Measurements from ENCODE around the gene MTMR10. TPM values are rescaled to one million over a fixed set of nuclear protein-coding genes. Genes with fewer than 3 reads are reported as not detected.

The MTMR10 gene
- total RNA-seq, 1 donor from 2014 or later, result 4.5 TPM

- no peak for DNase-seq (ENCODE audit: low spot score in 2 of 2)
- H3K27ac ChIP-seq, result no peak overlapping the region
- no peak for TF ChIP-seq CTCF (IDR thresholded peaks at IDR 0.05)
- no peaks in the 10 kb centered on the region for H3K9me3 ChIP-seq
- no peaks in the 10 kb centered on the region for H3K36me3 ChIP-seq
- no peak overlapping the region for H3K4me3 ChIP-seq
- no peaks in the 10 kb centered on the region for H3K4me1 ChIP-seq
- intact Hi-C loops (cut with DNase I), result no loop called here
- H3K27me3 ChIP-seq, result no peaks in the 10 kb centered on the region
Measured at GRCh38 chr15:31025996-31026395, 34.6 kb upstream of the MTMR10 start.

GRCh38 chr15:31024979-31025378 lies 33.6 kb upstream of the MTMR10 start:
- no peaks in the 10 kb centered on the region for H3K36me3 ChIP-seq
- H3K4me3 ChIP-seq, result no peak overlapping the region
- H3K27ac ChIP-seq, result no peak overlapping the region
- DNase-seq (ENCODE audit: low spot score in 2 of 2), result no peak
- intact Hi-C loops (cut with DNase I), result no loop called here
- H3K4me1 ChIP-seq, result no peaks in the 10 kb centered on the region
- no peak for TF ChIP-seq CTCF (IDR thresholded peaks at IDR 0.05)
- no peaks in the 10 kb centered on the region for H3K9me3 ChIP-seq
- H3K27me3 ChIP-seq, result no peaks in the 10 kb centered on the region

GRCh38 chr15:31024330-31024729 lies 32.9 kb upstream of the MTMR10 start:
- intact Hi-C loops (cut with DNase I), result no loop called here
- H3K27me3 ChIP-seq, result no peaks in the 10 kb centered on the region

GRCh38 chr15:31023841-31024240 lies 32.4 kb upstream of the MTMR10 start:
- TF ChIP-seq CTCF (IDR thresholded peaks at IDR 0.05), result no peak
- Histone ChIP-seq H3K9me3 (no peaks in the 10 kb centered on the region), H3K4me3 (no peak overlapping the region), H3K27me3 (no peaks in the 10 kb centered on the region), H3K4me1 (no peaks in the 10 kb centered on the region), H3K36me3 (no peaks in the 10 kb centered on the region), H3K27ac (no peak overlapping the region)
- no peak for DNase-seq (ENCODE audit: low spot score in 2 of 2)
- intact Hi-C loops (cut with DNase I), result no loop called here

More at GRCh38 chr15:31024330-31024729, 32.9 kb upstream of the MTMR10 start:
- TF ChIP-seq CTCF (IDR thresholded peaks at IDR 0.05), result no peak
- H3K27ac ChIP-seq, result no peak overlapping the region
- no peak for DNase-seq (ENCODE audit: low spot score in 2 of 2)
- H3K4me3 ChIP-seq, result no peak overlapping the region
- H3K4me1 ChIP-seq, result no peaks in the 10 kb centered on the region
- H3K36me3 ChIP-seq, result no peaks in the 10 kb centered on the region
- no peaks in the 10 kb centered on the region for H3K9me3 ChIP-seq

- Histone ChIP-seq H3K36me3 (no peaks in the 10 kb centered on the region), H3K9me3 (no peaks in the 10 kb centered on the region), H3K4me1 (no peaks in the 10 kb centered on the region), H3K27me3 (no peaks in the 10 kb centered on the region), H3K4me3 (no peak overlapping the region), H3K27ac (no peak overlapping the region)
- DNase-seq (ENCODE audit: low spot score in 2 of 2), result no peak
- no peak for TF ChIP-seq CTCF (IDR thresholded peaks at IDR 0.05)
- intact Hi-C loops (cut with DNase I), result no loop called here
Measured at GRCh38 chr15:31021067-31021665, 29.7 kb upstream of the MTMR10 start.

GRCh38 chr15:31020542-31020941 lies 29.1 kb upstream of the MTMR10 start:
- no peak for DNase-seq (ENCODE audit: low spot score in 2 of 2)
- no peak for TF ChIP-seq CTCF (IDR thresholded peaks at IDR 0.05)
- Histone ChIP-seq H3K4me3 (no peak overlapping the region), H3K4me1 (no peaks in the 10 kb centered on the region), H3K27me3 (no peaks in the 10 kb centered on the region), H3K27ac (no peak overlapping the region), H3K9me3 (no peaks in the 10 kb centered on the region), H3K36me3 (no peaks in the 10 kb centered on the region)
- intact Hi-C loops (cut with DNase I), result no loop called here
